Measurements from ENCODE around the gene HTR4. TPM values are rescaled to one million over a fixed set of nuclear protein-coding genes. Genes with fewer than 3 reads are reported as not detected.

HTR4 gene
- total RNA-seq, 2 donors from 2014 or later = not detected

DNA sequence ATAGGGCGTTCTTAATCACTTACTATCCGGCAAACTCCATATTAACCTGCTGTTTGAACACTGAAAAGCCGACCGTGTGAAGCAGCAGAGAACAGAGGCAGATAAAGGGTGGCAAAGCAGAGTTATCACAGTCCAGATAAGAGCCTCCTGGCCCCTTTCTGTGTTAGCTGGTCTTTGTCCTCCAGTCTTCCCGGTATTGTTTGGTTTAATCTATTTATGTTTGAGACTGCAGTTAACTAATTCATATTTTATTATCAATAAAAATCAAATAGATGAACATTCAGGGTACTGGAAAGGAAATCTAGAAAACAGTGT lies 6.0 kb upstream of the HTR4 start:
- Histone ChIP-seq H3K9me3 (no peaks in the 10 kb centered on the region), H3K4me1 (peaks cover 7% of the 10 kb centered on the region), H3K4me3 (no peak overlapping the region), H3K27ac (no peak overlapping the region), H3K27me3 (no peaks in the 10 kb centered on the region), H3K36me3 (replicated peaks in 1 of 2; ENCODE audit: insufficient read depth in 1 of 2, low read depth in 2 of 2) (no peaks in the 10 kb centered on the region)
- DNase-seq (no peak), ATAC-seq (no peak)
- TF ChIP-seq POLR2A (IDR thresholded peaks at IDR 0.05) = no peak
- TF ChIP-seq, protein P1, sequence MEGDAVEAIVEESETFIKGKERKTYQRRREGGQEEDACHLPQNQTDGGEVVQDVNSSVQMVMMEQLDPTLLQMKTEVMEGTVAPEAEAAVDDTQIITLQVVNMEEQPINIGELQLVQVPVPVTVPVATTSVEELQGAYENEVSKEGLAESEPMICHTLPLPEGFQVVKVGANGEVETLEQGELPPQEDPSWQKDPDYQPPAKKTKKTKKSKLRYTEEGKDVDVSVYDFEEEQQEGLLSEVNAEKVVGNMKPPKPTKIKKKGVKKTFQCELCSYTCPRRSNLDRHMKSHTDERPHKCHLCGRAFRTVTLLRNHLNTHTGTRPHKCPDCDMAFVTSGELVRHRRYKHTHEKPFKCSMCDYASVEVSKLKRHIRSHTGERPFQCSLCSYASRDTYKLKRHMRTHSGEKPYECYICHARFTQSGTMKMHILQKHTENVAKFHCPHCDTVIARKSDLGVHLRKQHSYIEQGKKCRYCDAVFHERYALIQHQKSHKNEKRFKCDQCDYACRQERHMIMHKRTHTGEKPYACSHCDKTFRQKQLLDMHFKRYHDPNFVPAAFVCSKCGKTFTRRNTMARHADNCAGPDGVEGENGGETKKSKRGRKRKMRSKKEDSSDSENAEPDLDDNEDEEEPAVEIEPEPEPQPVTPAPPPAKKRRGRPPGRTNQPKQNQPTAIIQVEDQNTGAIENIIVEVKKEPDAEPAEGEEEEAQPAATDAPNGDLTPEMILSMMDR (IDR thresholded peaks at IDR 0.05) = no peak
- intact Hi-C loops (cut with DNase I) = no loop called here
- 24 to 27% methylated on average over 5 of the region's 5 CpGs for WGBS, 2 donors

GRCh38 chr5:148659641-148660345 lies 5.5 kb upstream of the HTR4 start:
- no peak for DNase-seq

GRCh38 chr5:148653291-148653835 lies 964 bp downstream of the HTR4 start:
- Histone ChIP-seq H3K9me3 (no peaks in the 10 kb centered on the region), H3K27me3 (peaks cover 0 to 6% of the 10 kb centered on the region in 2 donors), H3K36me3 (replicated peaks in 1 of 2; ENCODE audit: insufficient read depth in 1 of 2, low read depth in 2 of 2) (no peaks in the 10 kb centered on the region), H3K4me1 (peaks cover 11% of the 10 kb centered on the region), H3K27ac (no peak overlapping the region), H3K4me3 (no peak overlapping the region)
- TF ChIP-seq POLR2A (IDR thresholded peaks at IDR 0.05) = no peak
- TF ChIP-seq, protein P1 (IDR thresholded peaks at IDR 0.05) = no peak
- 81 to 89% methylated on average over 11 of the region's 11 CpGs for WGBS, 2 donors
- intact Hi-C loops (cut with DNase I) = no loop called here
- no peak for ATAC-seq
- DNase-seq = no peak

More at GRCh38 chr5:148659641-148660345, 5.5 kb upstream of the HTR4 start:
- Histone ChIP-seq H3K4me3 (no peak overlapping the region), H3K27me3 (no peaks in the 10 kb centered on the region), H3K4me1 (peaks cover 7% of the 10 kb centered on the region), H3K27ac (no peak overlapping the region), H3K9me3 (no peaks in the 10 kb centered on the region), H3K36me3 (replicated peaks in 1 of 2; ENCODE audit: insufficient read depth in 1 of 2, low read depth in 2 of 2) (no peaks in the 10 kb centered on the region)
- ATAC-seq = no peak
- WGBS, 2 donors = 38 to 71% methylated on average over 2 of the region's 2 CpGs
- TF ChIP-seq, protein P1 (IDR thresholded peaks at IDR 0.05) = no peak
- no peak for TF ChIP-seq POLR2A (IDR thresholded peaks at IDR 0.05)
- intact Hi-C loops (cut with DNase I) = no loop called here

DNA sequence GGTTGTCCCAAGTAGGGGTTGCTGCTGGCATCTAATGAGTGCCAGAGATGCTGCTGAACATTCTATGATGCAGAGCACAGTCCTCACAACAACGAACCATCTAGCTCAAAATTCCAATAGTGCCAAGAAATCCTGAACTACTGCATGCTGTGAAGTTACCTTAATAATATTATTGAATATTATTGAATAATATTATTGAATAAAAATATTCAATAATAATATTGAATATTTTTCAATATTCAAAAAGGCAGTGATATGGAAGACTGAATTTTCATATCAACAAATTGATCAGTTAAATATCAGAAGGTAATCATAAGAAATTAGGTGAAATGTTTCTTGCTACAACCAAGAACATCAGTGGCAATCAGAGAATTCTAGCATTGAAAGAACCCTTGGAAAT lies 2.8 kb downstream of the HTR4 start:
- 74 to 75% methylated on average over 1 of the region's 1 CpG for WGBS, 2 donors
- Histone ChIP-seq H3K27me3 (peaks cover 0 to 6% of the 10 kb centered on the region in 2 donors), H3K36me3 (replicated peaks in 1 of 2; ENCODE audit: insufficient read depth in 1 of 2, low read depth in 2 of 2) (no peaks in the 10 kb centered on the region), H3K9me3 (no peaks in the 10 kb centered on the region), H3K4me1 (peaks cover 11% of the 10 kb centered on the region), H3K27ac (no peak overlapping the region), H3K4me3 (no peak overlapping the region)
- ATAC-seq (no peak), DNase-seq (no peak)
- no peak for TF ChIP-seq POLR2A (IDR thresholded peaks at IDR 0.05)
- TF ChIP-seq, protein P1 (IDR thresholded peaks at IDR 0.05) = no peak
- intact Hi-C loops (cut with DNase I) = no loop called here

GRCh38 chr5:148645527-148645926 lies 8.8 kb downstream of the HTR4 start:
- H3K27ac ChIP-seq = no peak overlapping the region
- no peak for DNase-seq
- ATAC-seq = no peak
- no peaks in the 10 kb centered on the region for H3K9me3 ChIP-seq
- no peaks in the 10 kb centered on the region for H3K4me1 ChIP-seq
- H3K4me3 ChIP-seq = no peak overlapping the region
- intact Hi-C loops (cut with DNase I) = no loop called here
- H3K27me3 ChIP-seq = no peaks in the 10 kb centered on the region
- TF ChIP-seq POLR2A (IDR thresholded peaks at IDR 0.05) = no peak
- TF ChIP-seq, protein P1 (IDR thresholded peaks at IDR 0.05) = no peak
- no peaks in the 10 kb centered on the region for H3K36me3 ChIP-seq (replicated peaks in 1 of 2; ENCODE audit: insufficient read depth in 1 of 2, low read depth in 2 of 2)

All from body of pancreas (tissue), 4 donors.